Measurements from ENCODE around the gene SSBP4.

Gene SSBP4

DNA sequence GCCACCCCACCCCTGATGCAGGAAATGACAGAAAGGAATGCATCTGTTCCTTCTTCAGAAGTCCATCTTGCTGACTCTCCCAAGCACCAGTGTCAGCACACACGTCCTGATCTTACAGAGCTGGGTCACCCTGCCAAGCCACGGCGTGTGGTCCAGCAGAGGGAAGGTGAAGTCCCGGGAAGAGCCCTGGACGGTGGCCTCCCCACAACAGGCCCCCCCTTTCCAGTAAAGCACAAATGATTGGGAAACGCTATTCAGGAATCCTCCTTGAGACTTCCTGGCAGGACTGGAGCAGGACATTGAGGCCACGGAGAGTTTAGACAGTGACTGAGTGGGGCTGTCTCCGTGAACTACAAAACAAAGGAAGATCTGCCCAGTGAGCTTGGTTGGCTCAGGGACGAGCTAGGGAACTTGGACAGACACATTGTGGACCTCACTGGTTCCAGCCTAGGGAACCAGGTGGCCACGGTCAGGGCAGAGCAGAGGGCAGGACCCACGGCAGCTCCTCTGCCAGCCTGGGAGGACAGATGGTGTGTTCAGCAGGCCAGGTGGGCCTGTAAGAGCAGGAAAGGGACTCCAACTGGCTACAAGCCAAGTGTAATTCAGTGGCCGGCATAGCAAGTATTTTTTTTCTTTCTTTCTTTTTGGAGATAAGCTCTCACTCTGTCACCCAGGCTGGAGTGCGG, 61.0 kb downstream of the SSBP4 start:
- TF ChIP-seq NFIC (IDR thresholded peaks at IDR 0.05) (no peak), USF1 (IDR thresholded peaks at IDR 0.05) (no peak), EP300 (IDR thresholded peaks at IDR 0.05; ENCODE audit: borderline replicate concordance) (no peak), YY1 (IDR thresholded peaks at IDR 0.05; ENCODE audit: low read depth) (no peak), TEAD4 (IDR thresholded peaks at IDR 0.05) (no peak), ZBTB7A (IDR thresholded peaks at IDR 0.05; ENCODE audit: low read depth) (no peak), TAF1 (IDR thresholded peaks at IDR 0.05; ENCODE audit: low read depth) (no peak), RAD21 (IDR thresholded peaks at IDR 0.05; ENCODE audit: low read depth) (no peak), CREB1 (IDR thresholded peaks at IDR 0.05; ENCODE audit: low read depth) (no peak), EGR1 (IDR thresholded peaks at IDR 0.05) (no peak), TCF12 (IDR thresholded peaks at IDR 0.05; ENCODE audit: low read depth) (no peak), FOXM1 (IDR thresholded peaks at IDR 0.05; ENCODE audit: borderline replicate concordance, low read depth) (no peak), CEBPB (IDR thresholded peaks at IDR 0.05) (no peak)
- TF ChIP-seq, protein P1, sequence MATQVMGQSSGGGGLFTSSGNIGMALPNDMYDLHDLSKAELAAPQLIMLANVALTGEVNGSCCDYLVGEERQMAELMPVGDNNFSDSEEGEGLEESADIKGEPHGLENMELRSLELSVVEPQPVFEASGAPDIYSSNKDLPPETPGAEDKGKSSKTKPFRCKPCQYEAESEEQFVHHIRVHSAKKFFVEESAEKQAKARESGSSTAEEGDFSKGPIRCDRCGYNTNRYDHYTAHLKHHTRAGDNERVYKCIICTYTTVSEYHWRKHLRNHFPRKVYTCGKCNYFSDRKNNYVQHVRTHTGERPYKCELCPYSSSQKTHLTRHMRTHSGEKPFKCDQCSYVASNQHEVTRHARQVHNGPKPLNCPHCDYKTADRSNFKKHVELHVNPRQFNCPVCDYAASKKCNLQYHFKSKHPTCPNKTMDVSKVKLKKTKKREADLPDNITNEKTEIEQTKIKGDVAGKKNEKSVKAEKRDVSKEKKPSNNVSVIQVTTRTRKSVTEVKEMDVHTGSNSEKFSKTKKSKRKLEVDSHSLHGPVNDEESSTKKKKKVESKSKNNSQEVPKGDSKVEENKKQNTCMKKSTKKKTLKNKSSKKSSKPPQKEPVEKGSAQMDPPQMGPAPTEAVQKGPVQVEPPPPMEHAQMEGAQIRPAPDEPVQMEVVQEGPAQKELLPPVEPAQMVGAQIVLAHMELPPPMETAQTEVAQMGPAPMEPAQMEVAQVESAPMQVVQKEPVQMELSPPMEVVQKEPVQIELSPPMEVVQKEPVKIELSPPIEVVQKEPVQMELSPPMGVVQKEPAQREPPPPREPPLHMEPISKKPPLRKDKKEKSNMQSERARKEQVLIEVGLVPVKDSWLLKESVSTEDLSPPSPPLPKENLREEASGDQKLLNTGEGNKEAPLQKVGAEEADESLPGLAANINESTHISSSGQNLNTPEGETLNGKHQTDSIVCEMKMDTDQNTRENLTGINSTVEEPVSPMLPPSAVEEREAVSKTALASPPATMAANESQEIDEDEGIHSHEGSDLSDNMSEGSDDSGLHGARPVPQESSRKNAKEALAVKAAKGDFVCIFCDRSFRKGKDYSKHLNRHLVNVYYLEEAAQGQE (IDR thresholded peaks at IDR 0.05; ENCODE audit: low read depth), result no peak
- TF ChIP-seq, protein P2, sequence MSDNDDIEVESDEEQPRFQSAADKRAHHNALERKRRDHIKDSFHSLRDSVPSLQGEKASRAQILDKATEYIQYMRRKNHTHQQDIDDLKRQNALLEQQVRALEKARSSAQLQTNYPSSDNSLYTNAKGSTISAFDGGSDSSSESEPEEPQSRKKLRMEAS (IDR thresholded peaks at IDR 0.05), result no peak

DNA sequence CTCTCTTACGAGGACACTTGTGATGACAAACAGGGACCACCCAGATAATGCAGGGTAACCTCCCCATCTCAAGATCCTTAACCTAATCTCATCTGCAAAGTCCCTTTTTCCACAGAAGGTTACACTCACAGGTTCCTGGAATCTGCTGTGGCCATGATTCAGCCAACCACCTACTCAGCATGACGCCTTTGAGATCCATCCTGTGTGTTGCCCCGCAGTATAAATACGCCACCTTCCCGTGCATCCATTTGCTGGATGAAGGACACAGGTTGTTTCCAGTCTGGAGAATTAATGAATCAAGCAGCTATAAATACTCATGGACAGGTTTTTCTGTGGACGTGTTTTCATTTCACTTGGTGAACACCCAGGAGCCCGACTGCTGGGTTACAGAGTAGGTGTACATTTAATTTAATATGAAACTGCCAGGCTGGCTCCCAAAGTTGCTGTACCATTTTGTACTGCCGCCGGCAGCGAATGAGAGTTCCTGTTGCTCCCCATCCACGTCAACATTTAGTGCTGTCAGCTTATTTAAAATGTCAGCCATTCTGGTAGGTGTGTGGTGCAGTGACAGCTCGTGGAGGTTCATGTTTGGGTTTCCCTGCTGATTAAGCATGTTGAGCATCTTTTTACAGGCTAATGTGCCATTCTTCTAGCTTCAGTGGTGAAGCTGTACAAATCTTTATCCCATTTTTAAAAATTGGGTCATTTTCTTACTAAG, 62.5 kb downstream of the SSBP4 start:
- TF ChIP-seq, protein P1 (IDR thresholded peaks at IDR 0.05; ENCODE audit: low read depth), result no peak
- no peak for TF ChIP-seq USF1 (IDR thresholded peaks at IDR 0.05)

DNA sequence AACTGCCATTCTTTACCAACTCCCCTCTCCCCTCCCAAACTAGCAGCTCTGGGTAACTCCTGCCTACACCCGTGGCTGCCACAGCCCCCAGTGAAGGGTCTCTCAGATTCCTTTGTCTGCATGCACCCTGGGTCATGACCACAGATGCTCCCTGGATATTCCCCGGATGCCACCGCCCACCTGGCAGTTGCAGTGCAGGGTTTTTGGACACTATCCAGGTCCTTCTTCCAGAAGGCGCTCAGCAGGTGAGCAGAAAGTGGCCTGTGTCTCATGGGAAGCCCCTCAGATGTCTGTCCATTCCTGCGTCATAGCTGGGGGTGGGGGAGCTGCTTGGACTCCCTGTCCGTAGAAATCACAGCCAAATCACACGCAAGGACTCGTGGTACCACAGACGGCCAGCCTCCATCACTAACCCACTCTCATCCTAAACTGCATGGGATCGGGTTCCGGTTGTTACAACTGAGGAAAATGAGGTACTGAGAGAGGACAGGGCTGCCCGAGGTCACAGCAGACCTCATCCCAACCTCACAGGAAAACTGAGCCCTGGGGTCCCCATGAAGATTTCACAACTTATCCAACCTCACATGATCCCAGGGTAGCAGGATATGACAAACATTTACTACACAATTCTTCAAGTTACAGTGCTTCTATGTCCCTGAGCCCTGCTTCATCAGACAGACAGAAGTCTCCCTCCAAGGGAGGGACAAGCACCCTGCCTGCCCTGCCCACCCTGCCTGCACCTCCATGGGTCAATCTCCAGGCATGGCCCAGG, 64.1 kb downstream of the SSBP4 start:
- TF ChIP-seq FOXM1 (IDR thresholded peaks at IDR 0.05; ENCODE audit: borderline replicate concordance, low read depth) (no peak), TCF12 (IDR thresholded peaks at IDR 0.05; ENCODE audit: low read depth) (no peak), TAF1 (IDR thresholded peaks at IDR 0.05; ENCODE audit: low read depth) (no peak), NFIC (IDR thresholded peaks at IDR 0.05) (peak; percentile 37), USF1 (IDR thresholded peaks at IDR 0.05) (no peak), ZBTB7A (IDR thresholded peaks at IDR 0.05; ENCODE audit: low read depth) (no peak)
- TF ChIP-seq, protein P1 (IDR thresholded peaks at IDR 0.05; ENCODE audit: low read depth), result no peak
- TF ChIP-seq, protein P2 (IDR thresholded peaks at IDR 0.05), result no peak

All from Ishikawa (cell line).